UCSD-AML1 (cell line): ENCODE measurements around the gene BATF2.
"Not testable (repeated sequence)": the region's sequence is repeated elsewhere in the genome, so short reads cannot be mapped to it uniquely, and the experiment has no call there.

Experiments
- DNase-seq: peaks from one replicate; lab custom pipeline; 2025; ENCODE audit not compliant: unreplicated experiment; lab: John Stamatoyannopoulos, UW

BATF2 gene

DNA sequence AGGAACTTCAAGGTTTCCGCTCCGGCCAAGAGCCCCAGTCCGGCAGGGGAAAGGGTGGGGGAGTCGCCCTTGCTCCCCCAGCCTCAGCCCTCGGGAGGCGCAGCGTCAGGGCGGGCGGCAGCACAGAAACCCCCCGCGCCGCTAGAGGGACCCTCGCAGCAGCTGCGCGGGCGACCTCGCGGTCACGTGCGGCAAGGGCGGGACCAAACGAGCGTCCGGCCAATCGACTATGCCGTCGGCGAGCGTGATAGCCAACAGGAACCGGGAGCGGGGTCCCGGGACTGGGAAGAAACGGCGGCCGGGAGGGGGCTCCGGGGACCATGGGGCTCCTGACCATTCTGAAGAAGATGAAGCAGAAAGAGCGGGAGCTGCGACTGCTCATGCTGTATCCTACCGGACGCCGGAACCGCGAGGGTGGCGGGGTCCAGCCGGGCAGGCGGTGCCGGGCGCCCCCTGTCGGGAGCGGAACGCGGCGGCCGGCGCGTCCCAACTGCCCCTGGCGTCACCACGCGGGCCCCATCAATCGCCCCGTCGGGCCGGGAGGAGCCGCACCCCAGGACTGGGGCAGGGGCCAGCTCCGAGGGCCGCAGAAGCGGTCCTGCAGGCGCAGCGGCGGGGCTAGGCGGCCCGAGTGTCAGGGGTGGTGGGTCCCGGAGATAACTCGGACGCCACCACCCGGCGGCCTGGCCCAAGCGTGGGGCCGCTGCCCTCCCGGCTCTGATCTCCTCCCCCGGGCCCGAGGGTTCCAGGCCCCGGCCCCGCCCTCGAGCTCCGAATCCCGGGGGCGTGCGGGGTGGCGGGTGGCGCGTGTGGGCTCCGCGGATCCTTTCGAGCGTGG, 17.3 kb upstream of the BATF2 start, which contains the start of gene ARL2:
ARL2 (plus strand) TSS at position 273 of the 838 bp plus-strand sequence; CDS start at position 321, 48 bp downstream.
- DNase-seq, result peak; percentile 91

DNA sequence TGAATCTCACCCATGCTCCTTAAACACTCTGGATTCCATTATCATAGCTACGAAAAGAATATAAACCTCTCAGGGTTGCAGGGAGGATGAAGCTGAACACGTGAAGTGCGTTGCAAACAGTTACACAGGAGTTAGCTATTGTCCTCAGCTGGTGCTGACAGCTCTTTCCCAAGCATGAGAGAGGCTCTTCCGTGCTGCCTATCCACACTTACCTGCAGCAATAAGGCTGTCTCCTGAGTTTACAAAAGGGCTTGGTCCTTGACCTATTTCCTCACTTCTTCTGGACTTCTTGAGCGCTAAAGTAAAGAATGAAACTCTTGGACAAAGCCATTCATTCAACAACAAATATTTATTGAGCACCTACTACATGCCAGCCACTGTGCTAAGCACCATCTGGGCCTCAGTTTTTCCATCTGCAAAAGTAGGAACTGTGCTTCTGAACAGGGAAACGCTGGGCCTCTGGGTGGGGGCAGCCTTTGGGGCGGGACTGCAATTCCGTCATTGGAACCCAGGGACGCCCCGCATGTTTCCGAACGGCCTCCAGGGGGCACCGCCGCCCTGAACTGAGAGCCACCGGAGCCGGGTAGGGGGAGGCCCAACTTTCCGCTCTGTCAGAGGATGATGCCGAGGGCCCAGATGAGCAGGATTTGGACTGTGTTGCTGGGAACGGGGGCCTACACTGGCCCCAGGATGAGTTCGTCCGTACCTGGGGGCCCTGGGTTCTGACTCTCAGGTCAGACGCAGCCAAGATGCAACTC, 16.5 kb upstream of the BATF2 start:
- peak; percentile 93 for DNase-seq

DNA sequence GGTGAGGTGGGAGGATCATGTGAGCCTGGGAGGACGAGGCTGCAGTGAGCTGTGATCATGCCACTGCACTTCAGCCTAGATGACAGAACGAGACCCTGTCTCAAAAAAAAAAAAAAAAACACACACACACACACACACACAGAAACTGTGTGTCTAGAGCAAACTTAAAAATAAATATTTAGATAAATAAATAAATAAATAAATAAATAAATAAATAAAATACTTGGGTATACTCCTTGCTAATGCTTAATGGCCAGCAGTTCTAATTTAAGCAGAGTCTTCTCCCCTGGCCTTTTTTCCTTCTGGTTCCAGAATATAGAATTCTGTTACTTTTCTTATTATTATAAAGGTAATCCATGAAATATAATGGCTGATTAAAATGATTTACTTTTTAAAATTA, 12.1 kb upstream of the BATF2 start:
- DNase-seq, result no peak

DNA sequence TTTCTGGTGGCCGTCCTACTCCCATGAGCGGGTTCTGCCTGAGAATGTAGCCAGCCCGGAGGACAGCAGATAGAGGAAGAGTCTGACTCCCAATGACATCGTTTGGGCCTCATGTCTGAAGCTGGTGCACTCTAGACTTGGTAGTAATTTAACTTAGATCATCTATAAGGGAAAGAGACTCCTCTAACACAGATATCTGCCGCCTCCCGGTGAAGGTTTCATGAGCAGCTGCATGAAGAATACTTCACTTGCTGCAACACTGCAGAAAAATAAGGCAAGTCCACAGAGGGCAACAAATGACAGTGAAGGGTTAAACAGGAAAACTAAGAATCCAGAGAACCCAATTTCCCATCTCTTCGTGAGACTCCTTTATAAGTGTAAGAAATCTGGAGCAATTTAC, 11.2 kb upstream of the BATF2 start:
- no peak for DNase-seq

DNA sequence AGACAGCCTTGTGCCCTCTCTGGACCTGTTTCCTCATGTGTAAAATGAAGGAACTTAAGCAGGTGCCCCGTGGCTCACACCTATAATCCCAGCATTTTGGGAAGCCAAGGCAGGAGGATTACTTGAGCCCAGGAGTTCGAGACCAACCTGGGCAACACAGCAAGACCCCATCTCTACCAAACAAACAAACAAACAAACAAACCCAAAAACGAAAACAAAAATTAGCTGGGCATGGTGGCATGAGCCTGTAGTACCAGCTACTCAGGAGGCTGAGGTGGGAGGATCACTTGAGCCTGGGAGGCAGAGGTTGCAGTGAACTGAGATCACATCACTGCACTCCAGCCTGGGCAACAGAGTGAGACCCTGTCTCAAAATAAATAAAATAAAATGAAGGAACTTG, 7.2 kb upstream of the BATF2 start:
- DNase-seq, result not testable (repeated sequence)

- no peak for DNase-seq
These were observed 6.5 kb upstream of the BATF2 start for GRCh38 chr11:65003282-65003681.

GRCh38 chr11:65002706-65003105, 5.9 kb upstream of the BATF2 start:
- DNase-seq, result no peak

GRCh38 chr11:64999478-64999877, 2.7 kb upstream of the BATF2 start:
- DNase-seq, result no peak

- DNase-seq, result no peak
These were observed 2.1 kb upstream of the BATF2 start for GRCh38 chr11:64998690-64999431.

DNA sequence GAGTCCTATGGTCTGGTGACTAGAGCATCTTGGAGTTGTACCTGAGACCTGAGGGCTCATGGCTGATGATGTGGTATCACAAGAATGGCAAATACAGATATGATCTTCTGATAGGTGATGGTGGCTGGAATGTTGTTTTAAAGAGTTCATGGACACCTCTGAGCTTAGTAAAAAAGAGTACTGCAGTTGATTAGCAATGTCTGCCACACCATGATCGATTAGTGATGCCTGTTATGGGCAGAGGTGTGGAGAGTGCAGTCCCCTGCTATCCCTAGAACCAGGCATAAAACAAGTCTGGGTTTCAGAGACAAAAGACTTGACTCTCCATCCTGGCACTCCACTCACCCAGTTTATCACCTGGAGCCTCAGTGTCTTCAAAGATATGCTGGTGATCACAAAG, 1.4 kb upstream of the BATF2 start:
- DNase-seq, result no peak

DNA sequence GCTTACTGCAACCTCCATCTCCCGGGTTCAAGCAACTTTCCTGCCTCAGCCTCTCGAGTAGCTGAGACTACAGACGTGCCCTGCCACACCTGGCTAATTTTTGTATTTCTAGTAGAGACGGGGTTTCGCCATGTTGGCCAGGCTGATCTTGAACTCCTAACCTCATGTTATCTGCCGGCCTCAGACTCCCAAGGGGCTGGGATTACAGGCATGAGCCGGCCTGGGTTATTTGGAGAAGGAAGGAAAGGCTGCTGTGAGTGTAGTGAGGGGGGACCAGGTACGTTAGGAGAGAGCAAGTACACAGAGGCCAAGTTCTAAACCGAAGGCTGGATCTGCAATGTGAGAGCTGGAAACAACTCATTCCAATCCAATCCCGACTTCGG, 453 bp downstream of the BATF2 start:
- no peak for DNase-seq

GRCh38 chr11:64994318-64994717, 2.5 kb downstream of the BATF2 start:
- DNase-seq, result no peak

GRCh38 chr11:64990222-64990923, 6.4 kb downstream of the BATF2 start:
- peak; percentile 55 for DNase-seq

DNA sequence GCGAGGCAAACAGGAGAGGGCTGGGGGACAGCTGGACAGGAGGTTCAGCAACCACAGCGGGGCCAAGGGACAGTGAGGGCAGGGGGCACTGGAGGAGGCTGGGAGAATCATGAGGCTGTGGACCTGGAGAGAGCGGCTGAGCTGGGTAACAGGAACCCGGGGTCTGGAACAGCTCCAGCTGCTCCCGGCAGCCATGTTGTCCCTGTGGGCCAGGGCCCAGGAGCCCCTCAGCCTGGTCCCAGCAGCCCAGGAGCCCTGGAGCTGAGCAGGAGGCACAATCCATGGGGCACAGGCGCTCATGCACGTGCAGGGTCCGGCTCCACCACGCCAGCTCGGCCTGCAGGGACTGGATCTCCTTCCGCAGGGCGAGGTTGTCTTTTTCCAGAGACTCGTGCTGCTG, 7.4 kb downstream of the BATF2 start:
- no peak for DNase-seq

DNA sequence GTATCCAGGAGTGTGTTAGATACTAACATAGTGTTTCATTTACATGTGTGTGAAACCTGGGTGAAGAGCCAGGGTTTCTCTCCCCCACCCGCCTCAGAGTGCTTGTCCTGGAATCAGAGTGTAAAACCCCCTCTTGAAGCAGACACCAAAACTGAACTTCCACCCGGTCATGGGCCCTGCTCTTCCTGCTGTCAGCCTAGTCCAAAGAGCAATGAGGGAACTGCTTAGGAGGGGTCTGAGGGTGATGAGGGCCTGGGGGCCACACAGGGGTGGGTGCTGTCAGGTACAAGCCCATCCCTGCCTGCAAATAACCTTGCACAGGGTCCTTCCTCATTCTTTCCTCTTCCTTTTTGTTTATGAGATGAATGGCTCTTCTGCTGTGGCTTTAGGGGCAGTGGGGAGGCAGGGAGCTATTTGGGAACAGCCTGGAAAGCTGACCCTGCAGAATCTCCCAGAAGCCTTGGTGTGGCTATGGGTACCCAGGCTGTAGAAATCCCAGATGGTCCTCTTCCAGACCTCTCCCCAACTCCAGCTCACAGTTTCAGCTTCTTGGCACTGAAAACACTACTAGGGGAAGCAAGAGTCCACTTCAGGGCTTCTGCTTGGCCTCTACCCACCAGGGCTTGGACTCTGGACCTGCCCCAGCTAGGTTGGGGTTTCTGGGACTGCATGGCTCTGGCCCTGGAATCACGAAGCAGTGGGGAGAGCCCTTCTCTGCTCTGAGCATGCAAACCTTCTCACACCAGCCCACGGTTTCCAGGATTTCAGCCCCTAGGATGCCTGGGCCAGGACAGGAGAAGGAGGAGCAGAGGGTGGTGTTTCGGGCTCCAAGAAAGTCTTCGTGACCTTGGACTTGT, 8.5 kb downstream of the BATF2 start:
- no peak for DNase-seq

DNA sequence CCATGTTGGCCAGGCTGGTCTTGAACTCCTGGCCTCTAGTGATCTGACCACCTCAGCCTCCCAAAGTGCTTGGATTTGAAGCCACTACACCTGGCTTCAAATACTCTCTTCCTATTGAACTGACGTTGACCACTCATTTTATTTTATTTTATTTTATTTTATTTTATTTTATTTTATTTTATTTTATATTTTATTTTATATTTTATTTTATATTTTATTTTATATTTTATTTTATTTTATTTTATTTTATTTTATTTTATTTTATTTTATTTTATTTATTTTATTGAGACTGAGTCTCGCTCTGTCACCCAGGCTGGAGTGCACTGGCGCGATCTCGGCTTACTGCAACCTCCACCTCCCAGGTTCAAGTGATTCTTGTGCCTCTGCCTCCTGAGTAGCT, 13.4 kb downstream of the BATF2 start:
- DNase-seq, result not testable (repeated sequence)

DNA sequence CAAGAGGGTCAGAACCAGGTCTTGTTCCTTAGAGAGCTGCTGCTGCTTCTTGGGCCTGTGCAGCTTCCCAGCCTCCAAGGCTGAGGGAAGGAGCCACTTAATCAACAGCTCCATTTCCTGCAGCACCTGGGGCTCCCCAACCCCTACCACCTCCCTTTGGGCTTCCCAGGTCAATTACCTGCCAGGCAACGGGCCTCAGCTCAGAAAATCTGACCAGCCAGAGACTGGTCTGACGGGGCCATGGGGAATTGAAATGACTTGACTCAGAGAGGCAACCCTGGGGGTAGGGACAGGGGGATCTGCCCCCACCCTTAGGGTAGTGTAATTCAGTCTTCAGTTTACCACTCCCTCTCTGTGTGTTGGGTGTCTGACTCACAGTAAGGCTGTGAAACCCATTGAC, 20.1 kb downstream of the BATF2 start:
- DNase-seq, result no peak

GRCh38 chr11:64974124-64974523, 22.6 kb downstream of the BATF2 start:
- no peak for DNase-seq

- no peak for DNase-seq
These were observed 25.1 kb downstream of the BATF2 start, which contains the start of gene MAJIN for GRCh38 chr11:64971421-64972233. Gene MAJIN, minus strand, starts transcription at chr11:64972108. Its CDS starts 12,703 bp downstream, at chr11:64959405.
